H1 (cell line): Measurements from ENCODE around the gene GNG7. TPM values are rescaled to one million over a fixed set of nuclear protein-coding genes. Genes with fewer than 3 reads are reported as not detected.

Experiments
- CTCF ChIA-PET: fragments of 300-600 bp; sonication (Branson Sonifier 250); formaldehyde crosslinking; loops from one replicate; lab custom pipeline; 2021; ENCODE audit not compliant: partially characterized antibody; lab: Charles Lee
- POLR2A ChIA-PET: fragments of 300-600 bp; sonication (Branson Sonifier 250); formaldehyde crosslinking; loops from one replicate; lab custom pipeline; 2021; ENCODE audit warnings: inconsistent platforms; ENCODE audit not compliant: partially characterized antibody; lab: Charles Lee
- DNase-seq, 2 experiments: peaks; one replicate each; pipeline versions ENCODE4 v3.0.0 to v3.0.0-alpha.2; 2010 to 2022; ENCODE audit warnings: low spot score in 2 of 2, low read depth in 1 of 2, mixed read lengths in 1 of 2
- FAIRE-seq: peaks from 2 replicates; lab custom pipeline; 2011; peaks lifted over from hg19 to GRCh38; lab: Jason Lieb, UNC
- H2AFZ ChIP-seq: 2 replicates; pipeline ENCODE4 v1.8.1; 2012; ENCODE audit warnings: low read length, inconsistent platforms
- H2AK5ac ChIP-seq: 2 replicates; pipeline ENCODE4 v1.6.1; 2013; ENCODE audit warnings: low read depth, low read length
- H2BK120ac ChIP-seq: replicated peaks from 2 replicates; pipeline ENCODE3; 2013; ENCODE audit warnings: low read depth, low read length, inconsistent platforms
- H2BK12ac ChIP-seq: 2 replicates; pipeline ENCODE4 v1.6.1; 2013; ENCODE audit warnings: low read depth, low read length
- H2BK15ac ChIP-seq: 2 replicates; pipeline ENCODE4 v1.6.1; 2013; ENCODE audit warnings: low read length
- H2BK20ac ChIP-seq: 2 replicates; pipeline ENCODE4 v1.6.1; 2013; ENCODE audit warnings: low read length
- H2BK5ac ChIP-seq: 2 replicates; pipeline ENCODE4 v1.6.1; 2013; ENCODE audit warnings: low read depth, low read length
- H3K14ac ChIP-seq: 2 replicates; pipeline ENCODE4 v1.6.1; 2013; ENCODE audit warnings: inconsistent platforms; ENCODE audit not compliant: insufficient read length
- H3K18ac ChIP-seq: 2 replicates; pipeline ENCODE4 v1.6.1; 2013; ENCODE audit warnings: low read length; ENCODE audit errors: extremely low read depth
- H3K23ac ChIP-seq: 2 replicates; pipeline ENCODE4 v1.6.1; 2013; ENCODE audit warnings: inconsistent platforms; ENCODE audit not compliant: insufficient read length
- H3K23me2 ChIP-seq: 2 replicates; pipeline ENCODE4 v1.6.1; 2013; ENCODE audit warnings: low read depth, low read length
- H3K27ac ChIP-seq: 2 replicates; pipeline ENCODE4 v1.6.1; 2011; ENCODE audit warnings: low read depth, low read length, inconsistent platforms
- H3K27me3 ChIP-seq, 4 experiments: replicated peaks in 1 of 4; 1 replicate in 1 of 4; 2 replicates in 3 of 4; pipeline versions ENCODE4 v1.6.1 to v1.8.1; 2011 to 2013; ENCODE audit warnings: low read length in 3 of 4, mild to moderate bottlenecking in 3 of 4, inconsistent platforms in 2 of 4, mixed read lengths in 2 of 4, moderate library complexity in 1 of 4; ENCODE audit not compliant: control insufficient read depth in 3 of 4, insufficient read depth in 3 of 4; ENCODE audit errors: extremely low read depth in 1 of 4
- H3K36me3 ChIP-seq, 4 experiments: 2 replicates each; pipeline versions ENCODE4 v1.6.1 to v1.8.1; 2011 to 2013; ENCODE audit warnings: mild to moderate bottlenecking in 4 of 4, low read length in 3 of 4, moderate library complexity in 2 of 4, control low read depth in 1 of 4, inconsistent platforms in 1 of 4; ENCODE audit not compliant: insufficient read depth in 4 of 4, control insufficient read depth in 2 of 4
- H3K4ac ChIP-seq: replicated peaks from 2 replicates; pipeline ENCODE3; 2013; ENCODE audit warnings: low read length, low read depth, mixed read lengths, inconsistent platforms; ENCODE audit not compliant: insufficient read length
- H3K4me1 ChIP-seq, 4 experiments: replicated peaks in 1 of 4; 1 replicate in 1 of 4; 2 replicates in 3 of 4; pipeline versions ENCODE4 v1.6.1 to v1.8.1; 2011 to 2013; ENCODE audit warnings: low read length in 3 of 4, inconsistent platforms in 2 of 4, mixed read lengths in 1 of 4; ENCODE audit not compliant: insufficient read depth in 4 of 4, control insufficient read depth in 3 of 4
- H3K4me2 ChIP-seq, 2 experiments: 2 replicates each; pipeline versions ENCODE4 v1.6.1 to v1.8.1; 2011 to 2013; ENCODE audit warnings: low read depth in 2 of 2, low read length in 2 of 2, control low read depth in 1 of 2, inconsistent platforms in 1 of 2, mild to moderate bottlenecking in 1 of 2; ENCODE audit not compliant: insufficient read depth in 1 of 2
- H3K4me3 ChIP-seq, 4 experiments: fragments of 200-600, 300-600 bp in 1 of 4; sonication (generic), shearing (Covaris generic), sonication (Bioruptor Twin) in 1 of 4; 2 replicates each; pipeline versions ENCODE4 v1.5.1 to v1.8.1; 2011 to 2016; ENCODE audit warnings: low read length in 4 of 4, low read depth in 3 of 4, control low read depth in 2 of 4, inconsistent platforms in 2 of 4, mild to moderate bottlenecking in 2 of 4, mixed read lengths in 1 of 4, moderate library complexity in 1 of 4; ENCODE audit not compliant: insufficient read depth in 2 of 4; ENCODE audit errors: extremely low read depth in 1 of 4
- H3K56ac ChIP-seq: replicated peaks from 2 replicates; pipeline ENCODE3; 2013; ENCODE audit warnings: low read depth, mild to moderate bottlenecking, mixed read lengths, low read length, inconsistent platforms; ENCODE audit not compliant: insufficient read length
- H3K79me1 ChIP-seq: 2 replicates; pipeline ENCODE4 v1.6.1; 2013; ENCODE audit warnings: low read depth, low read length, control low read depth
- H3K79me2 ChIP-seq, 2 experiments: 2 replicates each; pipeline versions ENCODE4 v1.6.1 to v1.8.1; 2012 to 2013; ENCODE audit warnings: low read length in 2 of 2, mild to moderate bottlenecking in 2 of 2, inconsistent platforms in 1 of 2; ENCODE audit not compliant: insufficient read depth in 2 of 2, control insufficient read depth in 1 of 2
- H3K9ac ChIP-seq, 4 experiments: replicated peaks in 1 of 4; 1 replicate in 1 of 4; 2 replicates in 3 of 4; pipeline versions ENCODE4 v1.6.1 to v1.8.1; 2011 to 2013; ENCODE audit warnings: low read depth in 3 of 4, low read length in 3 of 4, control low read depth in 2 of 4, mild to moderate bottlenecking in 2 of 4, moderate library complexity in 2 of 4, inconsistent platforms in 1 of 4; ENCODE audit errors: extremely low read depth in 1 of 4
- H3K9me3 ChIP-seq, 2 experiments: 2 replicates each; pipeline versions ENCODE4 v1.6.1 to v1.8.1; 2012 to 2013; ENCODE audit warnings: mild to moderate bottlenecking in 2 of 2, moderate library complexity in 2 of 2, control low read depth in 1 of 2, inconsistent platforms in 1 of 2, low read depth in 1 of 2, low read length in 1 of 2, mixed read lengths in 1 of 2; ENCODE audit not compliant: insufficient read depth in 2 of 2
- H4K20me1 ChIP-seq, 2 experiments: replicated peaks in 1 of 2; 2 replicates each; pipeline versions ENCODE3 to v1.8.1; 2011 to 2013; ENCODE audit warnings: inconsistent platforms in 2 of 2, low read length in 2 of 2, mild to moderate bottlenecking in 1 of 2; ENCODE audit not compliant: insufficient read depth in 2 of 2, control insufficient read depth in 1 of 2
- H4K5ac ChIP-seq: 2 replicates; pipeline ENCODE4 v1.6.1; 2013; ENCODE audit warnings: low read length, low read depth, mixed read lengths, inconsistent platforms; ENCODE audit not compliant: insufficient read length
- H4K8ac ChIP-seq: 2 replicates; pipeline ENCODE4 v1.8.0; 2013; ENCODE audit warnings: mild to moderate bottlenecking, moderate library complexity, low read length, inconsistent platforms; ENCODE audit not compliant: insufficient read depth; ENCODE audit errors: extremely low read depth
- H4K91ac ChIP-seq: replicated peaks from 2 replicates; pipeline ENCODE3; 2013; ENCODE audit warnings: low read length, mixed read lengths, inconsistent platforms; ENCODE audit not compliant: insufficient read length
- ASH2L ChIP-seq: fragments of 200-600, 300-600 bp; sonication (generic); IDR thresholded peaks from one replicate; pipeline ENCODE4 v1.7.1; 2017; ENCODE audit warnings: low read length
- BACH1 ChIP-seq: IDR thresholded peaks from 2 replicates; pipeline ENCODE4 v1.6.1; 2012; ENCODE audit warnings: low read length, improper control_type of control experiment
- CTBP2 ChIP-seq: IDR thresholded peaks from 2 replicates; pipeline ENCODE4 v1.7.0; 2011; ENCODE audit warnings: borderline replicate concordance, mild to moderate bottlenecking, moderate library complexity, mixed read lengths, low read length; ENCODE audit not compliant: insufficient read depth, insufficient read length
- EP300 ChIP-seq, 2 experiments: IDR thresholded peaks; 1 replicate in 1 of 2; 2 replicates in 1 of 2; pipeline ENCODE4 v1.6.1; 2011 to 2012; ENCODE audit warnings: low read depth in 2 of 2, low read length in 2 of 2, mild to moderate bottlenecking in 2 of 2, borderline replicate concordance in 1 of 2, inconsistent platforms in 1 of 2, moderate library complexity in 1 of 2
- HDAC6 ChIP-seq: IDR thresholded peaks from one replicate; pipeline ENCODE4 v1.7.1; 2012; ENCODE audit warnings: low read depth, mild to moderate bottlenecking, inconsistent platforms, low read length, moderate library complexity
- KDM1A ChIP-seq: fragments of 200-600, 300-600 bp; sonication (generic); IDR thresholded peaks from 2 replicates; pipeline ENCODE4 v1.7.1; 2016; ENCODE audit warnings: mild to moderate bottlenecking, low read length, borderline replicate concordance
- KDM4A ChIP-seq: IDR thresholded peaks from one replicate; pipeline ENCODE4 v1.7.1; 2012; ENCODE audit warnings: low read depth, mild to moderate bottlenecking, moderate library complexity, low read length, inconsistent platforms; ENCODE audit not compliant: severe bottlenecking
- NANOG ChIP-seq: IDR thresholded peaks from 2 replicates; pipeline ENCODE4 v1.6.1; 2011; ENCODE audit warnings: low read length, low read depth, mild to moderate bottlenecking, inconsistent platforms; ENCODE audit not compliant: insufficient read depth, poor library complexity, severe bottlenecking
- NRF1 ChIP-seq: IDR thresholded peaks from 2 replicates; pipeline ENCODE4 v1.6.1; 2011; ENCODE audit warnings: mild to moderate bottlenecking, low read depth, low read length, improper control_type of control experiment
- SP2 ChIP-seq: IDR thresholded peaks from 2 replicates; pipeline ENCODE4 v1.6.1; 2012; ENCODE audit warnings: mild to moderate bottlenecking, low read length, inconsistent platforms
- SUZ12 ChIP-seq: fragments of 200-600 bp; sonication (generic); IDR thresholded peaks from 2 replicates; pipeline ENCODE4 v1.6.1; 2012; ENCODE audit warnings: mild to moderate bottlenecking, inconsistent platforms, low read length, moderate library complexity, mixed read lengths
- WGBS, 2 experiments: shearing (Covaris generic) in 1 of 2; methylation state at CpG; one replicate each; pipeline versions ENCODE4 v1.1.6 to v1.1.7; 2013 to 2015; ENCODE audit warnings: low lambda C conversion rate in 2 of 2, mixed read lengths in 2 of 2, inconsistent platforms in 1 of 2, low coverage in 1 of 2, missing lambda C conversion rate in 1 of 2; ENCODE audit not compliant: insufficient replicate concordance in 2 of 2, insufficient coverage in 1 of 2, insufficient read length in 1 of 2; ENCODE audit errors: extremely low coverage in 1 of 2, missing lambda C conversion rate in 1 of 2; 5-methylcytosine and 5-hydroxymethylcytosine counted together
- polyA plus RNA-seq, 7 experiments: library from polyadenylated mRNA; depleted of rRNA in 3 of 7; stranded (reverse) in 5 of 7; unstranded in 2 of 7; fragments of >200 nt in 5 of 7; fragments of 200-250 nt in 2 of 7; gene quantifications; 1 replicate in 5 of 7; 2 replicates in 1 of 7; 4 replicates in 1 of 7; pipeline versions ENCODE4 v1.2.1 to v1.2.3, GENCODE V29; 2011 to 2013; ENCODE audit warnings: missing spikeins in 2 of 7, mixed read lengths in 2 of 7
- total RNA-seq: library from RNA; stranded (reverse); fragmentation: NEBNext Ultra II Directional; extraction: Animal tissue kit (Norgen Biotek cat#: 25700); gene quantifications from 2 replicates; pipeline ENCODE4 v1.2.1, GENCODE V29; 2021
- TF ChIP-seq, protein P1 (sequence below): IDR thresholded peaks from 2 replicates; pipeline ENCODE4 v1.6.1; 2012; ENCODE audit warnings: inconsistent platforms

Gene GNG7
- total and polyA plus RNA-seq, 2 of the 8 experiments (the other 6 are each of a cell fraction or from before 2014, with no cell fraction given) = 2.8 to 7.8 TPM

DNA sequence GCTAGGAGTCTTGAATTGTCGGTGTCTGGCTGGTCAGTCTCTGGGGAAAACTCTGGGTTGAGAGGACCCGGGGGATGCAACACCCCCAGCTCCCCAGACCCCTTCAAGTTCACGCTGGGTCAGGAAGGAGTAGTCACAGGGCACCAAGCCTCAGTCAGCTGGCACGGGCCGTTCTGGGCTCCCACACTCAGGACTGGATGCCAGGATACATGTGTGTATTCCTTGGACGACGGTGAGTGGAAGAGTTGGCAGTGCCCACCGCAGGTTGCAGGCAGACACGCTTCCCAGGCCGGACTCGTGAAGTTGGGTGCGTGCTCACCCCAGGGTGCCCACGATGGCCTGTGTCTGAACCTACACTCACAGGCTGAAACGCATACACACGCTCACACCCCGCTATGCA lies 221.0 kb downstream of the GNG7 start:
- Histone ChIP-seq H3K23ac (no peak overlapping the region), H4K91ac (peak overlapping the region; percentile 42), H3K4me1 (peaks cover 0 to 12% (median 9%) of the 10 kb centered on the region in 4 experiments; a peak in 6 of 7 replicates), H2BK20ac (no peak overlapping the region), H2AK5ac (0 out of 2 replicates have a peak overlapping the region, but pooled peaks have one; percentile 1), H3K56ac (no peak overlapping the region), H3K4me3 (no peak overlapping the region), H3K4ac (no peak overlapping the region), H2AFZ (no peak overlapping the region), H3K27ac (no peak overlapping the region), H4K5ac (no peak overlapping the region), H3K36me3 (peaks cover 0 to 5% (median 0%) of the 10 kb centered on the region in 4 experiments; a peak in 1 of 8 replicates), H3K79me2 (peaks cover 0 to 7% of the 10 kb centered on the region in 2 experiments; a peak in 1 of 4 replicates), H3K4me2 (no peak overlapping the region), H3K9me3 (peaks cover 0 to 8% of the 10 kb centered on the region in 2 experiments; a peak in 2 of 4 replicates), H4K8ac (no peak overlapping the region), H3K79me1 (0 out of 2 replicates have a peak, but pooled peaks cover 4% of the 10 kb centered on the region), H2BK12ac (no peak overlapping the region), H2BK15ac (peak overlapping the region; percentile 31; the same call in 1 of the 2 replicates), H3K14ac (no peak overlapping the region), H4K20me1 (peaks cover 10 to 12% of the 10 kb centered on the region in 2 experiments), H2BK5ac (no peak overlapping the region; the same call in 1 of the 2 replicates), H3K23me2 (peaks cover 17% of the 10 kb centered on the region; the same call in 1 of the 2 replicates), H3K18ac (no peak overlapping the region), H2BK120ac (no peak overlapping the region), H3K27me3 (peaks cover 7 to 29% (median 26%) of the 10 kb centered on the region in 4 experiments), H3K9ac (no peak overlapping the region)
- FAIRE-seq (no peak), DNase-seq (no peak)
- CTCF ChIA-PET = interaction anchor here (0.5 to 8.0 kb wide), 5 partner anchors 42 to 129 kb away, joined by 3 to 96 read pairs (median 4); no protein-coding TSS in a partner anchor
- 84% methylated on average over 16 of the region's 16 CpGs; no CpG with 5 or more reads in 1 of the 2 experiments for WGBS, 2 experiments
- POLR2A ChIA-PET = interaction anchor here (1.0 to 9.2 kb wide), 2 partner anchors 11 to 59 kb away, joined by 3 to 216 read pairs; no protein-coding TSS in a partner anchor
- TF ChIP-seq NANOG (no peak), BACH1 (no peak), NRF1 (no peak), KDM4A (no peak), KDM1A (no peak), HDAC6 (no peak), CTBP2 (no peak), EP300 (IDR thresholded peaks at IDR 0.05; ENCODE audit: borderline replicate concordance in 1 of 2, low read depth in 2 of 2, low read length in 2 of 2) (no peak), SUZ12 (no peak), SP2 (no peak), ASH2L (no peak)
- TF ChIP-seq, protein P1, sequence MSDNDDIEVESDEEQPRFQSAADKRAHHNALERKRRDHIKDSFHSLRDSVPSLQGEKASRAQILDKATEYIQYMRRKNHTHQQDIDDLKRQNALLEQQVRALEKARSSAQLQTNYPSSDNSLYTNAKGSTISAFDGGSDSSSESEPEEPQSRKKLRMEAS = no peak
